ENCODE measurements around the gene ZNF519. TPM values are rescaled to one million over a fixed set of nuclear protein-coding genes. Genes with fewer than 3 reads are reported as not detected.
"Not testable (repeated sequence)": the region's sequence is repeated elsewhere in the genome, so short reads cannot be mapped to it uniquely, and the experiment has no call there.

The ZNF519 gene
- total RNA-seq, 1 experiment from 2014 or later = 24.3 TPM

DNA sequence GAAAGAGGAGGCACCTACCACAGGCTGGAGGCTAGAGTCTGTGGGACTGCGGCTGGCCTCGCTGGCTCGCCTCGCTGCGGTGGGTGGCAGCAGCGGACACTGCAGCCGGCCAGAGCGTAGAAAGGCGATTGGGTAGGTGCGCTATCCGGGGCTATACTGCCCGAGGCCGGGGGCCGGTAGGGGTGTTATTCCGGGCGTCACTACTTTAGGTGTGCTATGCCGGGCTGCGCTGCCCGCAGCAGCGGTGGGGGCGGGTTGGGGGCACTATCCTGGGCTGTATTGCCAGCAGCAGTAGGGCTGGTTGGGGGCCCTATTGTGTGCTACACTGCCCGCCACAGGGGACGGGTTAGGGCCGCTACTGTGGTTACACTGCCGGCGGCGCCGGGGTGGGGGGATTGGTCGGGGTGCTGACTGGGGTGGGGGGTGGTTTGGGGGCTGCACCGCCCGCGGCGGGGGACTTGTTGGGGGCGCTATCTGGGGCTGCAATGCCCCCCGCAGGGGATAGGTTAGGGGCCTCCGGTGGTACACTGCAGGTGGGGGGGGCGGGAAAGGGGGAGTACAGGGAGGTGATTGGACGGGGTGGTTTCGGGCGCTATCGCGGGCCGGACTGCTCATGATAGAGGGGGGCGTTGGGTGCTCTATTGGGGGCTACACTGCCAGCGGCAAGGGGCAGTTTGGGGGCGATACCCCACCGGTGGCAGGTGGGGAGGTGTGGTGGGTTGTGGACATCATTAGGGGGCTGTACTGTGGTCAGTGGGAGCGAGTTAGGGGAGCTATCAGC lies 45.5 kb upstream of the ZNF519 start:
- not testable (repeated sequence) for H3K23ac ChIP-seq (ENCODE audit: insufficient read length, low read depth, low read length); H3K56ac ChIP-seq (ENCODE audit: insufficient read length, low read depth, low read length); H3K9ac ChIP-seq (ENCODE audit: extremely low read depth, insufficient read length, low read length); H3K27me3 ChIP-seq (ENCODE audit: insufficient read depth, low read length); H3K79me1 ChIP-seq (ENCODE audit: insufficient read depth, low read depth, low read length, poor library complexity, severe bottlenecking); H2AK5ac ChIP-seq (ENCODE audit: insufficient read length, low read length); H3K27me3 Mint-ChIP-seq (ENCODE audit: low read depth); DNase-seq; H3K18ac ChIP-seq (ENCODE audit: insufficient read length, low read depth, low read length); H2AFZ ChIP-seq (ENCODE audit: low read length); H3K4ac ChIP-seq (ENCODE audit: low read depth, low read length); H4K91ac ChIP-seq (ENCODE audit: insufficient read length, low read depth, low read length); H3K27ac Mint-ChIP-seq; H3K14ac ChIP-seq (ENCODE audit: insufficient read depth, low read length); H2BK5ac ChIP-seq (ENCODE audit: insufficient read length, low read length); H3K4me3 Mint-ChIP-seq; H3K4me1 Mint-ChIP-seq; H3K4me2 ChIP-seq (ENCODE audit: insufficient read depth, insufficient read length, low read length); H2BK12ac ChIP-seq (ENCODE audit: insufficient read length, low read depth, low read length); H4K8ac ChIP-seq (replicated peaks; ENCODE audit: insufficient read length, low read depth, low read length); H3K4me1 ChIP-seq (ENCODE audit: insufficient read depth, low read length); H3K79me2 ChIP-seq (ENCODE audit: insufficient read depth, low read length); H3K36me3 Mint-ChIP-seq (ENCODE audit: insufficient read depth in 1 of 3, low read depth in 3 of 3); H2BK20ac ChIP-seq (ENCODE audit: low read depth, low read length, poor library complexity, severe bottlenecking); H3K27ac ChIP-seq (ENCODE audit: insufficient read length, low read depth, low read length); H2BK15ac ChIP-seq (ENCODE audit: low read depth, low read length); H2BK120ac ChIP-seq (ENCODE audit: low read depth, low read length, poor library complexity, severe bottlenecking); H3T11ph ChIP-seq (ENCODE audit: low read length); H4K5ac ChIP-seq (ENCODE audit: insufficient read length, low read depth, low read length); H4K20me1 ChIP-seq (ENCODE audit: control insufficient read depth, insufficient read depth, insufficient read length); H3K23me2 ChIP-seq (ENCODE audit: insufficient read length, low read depth, low read length, poor library complexity, severe bottlenecking)
- peaks cover 56 to 71% of the 10 kb centered on the region in 2 experiments for H3K9me3 Mint-ChIP-seq
- H3K9me3 ChIP-seq (ENCODE audit: control insufficient read depth, low read depth, low read length) = peaks cover 15% of the 10 kb centered on the region
- WGBS (ENCODE audit: extremely low coverage, insufficient read length, low lambda C conversion rate) = no CpG with 5 or more reads among the region's 48 CpGs

DNA sequence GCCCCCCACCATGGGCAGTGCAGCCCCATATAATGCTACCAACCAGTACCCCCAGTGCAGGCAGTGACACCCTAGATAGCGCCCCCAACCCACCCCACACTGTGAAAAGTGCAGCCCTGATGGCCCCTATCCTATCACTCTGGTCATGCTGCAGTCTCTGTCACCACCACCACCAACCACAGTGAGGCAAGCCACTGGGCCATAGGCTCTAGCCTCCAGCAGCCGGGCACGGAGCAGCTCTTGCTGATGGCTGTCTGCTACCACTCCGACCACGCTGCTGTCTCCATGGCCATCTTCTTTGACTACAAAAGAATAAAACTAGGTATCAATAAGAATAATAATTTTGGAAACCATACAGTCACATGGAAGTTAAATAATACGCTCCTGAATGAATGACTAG lies 43.2 kb upstream of the ZNF519 start:
- H3K23ac ChIP-seq (ENCODE audit: insufficient read length, low read depth, low read length); H3K4ac ChIP-seq (ENCODE audit: low read depth, low read length); H3K4me3 Mint-ChIP-seq; H3K79me2 ChIP-seq (ENCODE audit: insufficient read depth, low read length); H3K27ac ChIP-seq (ENCODE audit: insufficient read length, low read depth, low read length); H3K27me3 ChIP-seq (ENCODE audit: insufficient read depth, low read length); H3K4me1 ChIP-seq (ENCODE audit: insufficient read depth, low read length); H3K27me3 Mint-ChIP-seq (ENCODE audit: low read depth); H3K79me1 ChIP-seq (ENCODE audit: insufficient read depth, low read depth, low read length, poor library complexity, severe bottlenecking); H4K5ac ChIP-seq (ENCODE audit: insufficient read length, low read depth, low read length); H3K36me3 Mint-ChIP-seq (ENCODE audit: insufficient read depth in 1 of 3, low read depth in 3 of 3); H2BK20ac ChIP-seq (ENCODE audit: low read depth, low read length, poor library complexity, severe bottlenecking); H4K8ac ChIP-seq (replicated peaks; ENCODE audit: insufficient read length, low read depth, low read length); H2BK12ac ChIP-seq (ENCODE audit: insufficient read length, low read depth, low read length); H2BK15ac ChIP-seq (ENCODE audit: low read depth, low read length); H2AK5ac ChIP-seq (ENCODE audit: insufficient read length, low read length); H3K23me2 ChIP-seq (ENCODE audit: insufficient read length, low read depth, low read length, poor library complexity, severe bottlenecking); H3K4me2 ChIP-seq (ENCODE audit: insufficient read depth, insufficient read length, low read length); H3K27ac Mint-ChIP-seq; H2BK5ac ChIP-seq (ENCODE audit: insufficient read length, low read length); H4K20me1 ChIP-seq (ENCODE audit: control insufficient read depth, insufficient read depth, insufficient read length); H4K91ac ChIP-seq (ENCODE audit: insufficient read length, low read depth, low read length); H3K14ac ChIP-seq (ENCODE audit: insufficient read depth, low read length); H3K4me1 Mint-ChIP-seq; H2AFZ ChIP-seq (ENCODE audit: low read length); H3K56ac ChIP-seq (ENCODE audit: insufficient read length, low read depth, low read length); H3K18ac ChIP-seq (ENCODE audit: insufficient read length, low read depth, low read length); H3K9ac ChIP-seq (ENCODE audit: extremely low read depth, insufficient read length, low read length); H3T11ph ChIP-seq (ENCODE audit: low read length); H2BK120ac ChIP-seq (ENCODE audit: low read depth, low read length, poor library complexity, severe bottlenecking); DNase-seq: not testable (repeated sequence)
- WGBS (ENCODE audit: extremely low coverage, insufficient read length, low lambda C conversion rate) = no CpG with 5 or more reads among the region's 6 CpGs
- peaks cover 15% of the 10 kb centered on the region for H3K9me3 ChIP-seq (ENCODE audit: control insufficient read depth, low read depth, low read length)
- H3K9me3 Mint-ChIP-seq = peaks cover 73 to 83% of the 10 kb centered on the region in 2 experiments
